ENCODE data around the gene CDCP1.
"Not testable (repeated sequence)": the region's sequence is repeated elsewhere in the genome, so short reads cannot be mapped to it uniquely, and the experiment has no call there.

Gene CDCP1

GRCh38 chr3:45078910-45079522, 67.2 kb downstream of the CDCP1 start:
- H3K4me3 ChIP-seq (ENCODE audit: control insufficient read depth, low read depth, low read length), result no peak overlapping the region
- TF ChIP-seq CTCF (conservative IDR thresholded peaks at IDR 0.05; ENCODE audit: control insufficient read depth, insufficient read depth, low read depth, low read length), result peak; percentile 36
- DNase-seq (ENCODE audit: low read depth), result peak; percentile 81

- DNase-seq (ENCODE audit: low read depth); H3K4me3 ChIP-seq (ENCODE audit: control insufficient read depth, low read depth, low read length): not testable (repeated sequence)
Measured at GRCh38 chr3:45078256-45078655, 67.9 kb downstream of the CDCP1 start.

- TF ChIP-seq CTCF (conservative IDR thresholded peaks at IDR 0.05; ENCODE audit: control insufficient read depth, insufficient read depth, low read depth, low read length), result no peak
- no peak for DNase-seq (ENCODE audit: low read depth)
- H3K4me3 ChIP-seq (ENCODE audit: control insufficient read depth, low read depth, low read length), result no peak overlapping the region
Measured at GRCh38 chr3:45075821-45076625, 70.2 kb downstream of the CDCP1 start.

- DNase-seq (ENCODE audit: low read depth), result no peak
- no peak for TF ChIP-seq CTCF (conservative IDR thresholded peaks at IDR 0.05; ENCODE audit: control insufficient read depth, insufficient read depth, low read depth, low read length)
- H3K4me3 ChIP-seq (ENCODE audit: control insufficient read depth, low read depth, low read length), result no peak overlapping the region
Measured at GRCh38 chr3:45071075-45071474, 75.1 kb downstream of the CDCP1 start.

- H3K4me3 ChIP-seq (ENCODE audit: control insufficient read depth, low read depth, low read length), result no peak overlapping the region
- DNase-seq (ENCODE audit: low read depth), result no peak
- TF ChIP-seq CTCF (conservative IDR thresholded peaks at IDR 0.05; ENCODE audit: control insufficient read depth, insufficient read depth, low read depth, low read length), result no peak
Measured at GRCh38 chr3:45067941-45068340, 78.2 kb downstream of the CDCP1 start.

GRCh38 chr3:45067486-45067885, 78.7 kb downstream of the CDCP1 start:
- no peak for TF ChIP-seq CTCF (conservative IDR thresholded peaks at IDR 0.05; ENCODE audit: control insufficient read depth, insufficient read depth, low read depth, low read length)
- H3K4me3 ChIP-seq (ENCODE audit: control insufficient read depth, low read depth, low read length), result no peak overlapping the region
- peak; percentile 16 for DNase-seq (ENCODE audit: low read depth)

GRCh38 chr3:45066109-45066801, 79.9 kb downstream of the CDCP1 start:
- no peak for DNase-seq (ENCODE audit: low read depth)
- H3K4me3 ChIP-seq (ENCODE audit: control insufficient read depth, low read depth, low read length), result no peak overlapping the region
- TF ChIP-seq CTCF (conservative IDR thresholded peaks at IDR 0.05; ENCODE audit: control insufficient read depth, insufficient read depth, low read depth, low read length), result no peak
